ENCODE measurements around the gene YKT6. TPM values are rescaled to one million over a fixed set of nuclear protein-coding genes. Genes with fewer than 3 reads are reported as not detected.

Gene YKT6
- total and polyA plus RNA-seq, 2 experiments from 2014 or later, result 59.8 to 105 TPM

DNA sequence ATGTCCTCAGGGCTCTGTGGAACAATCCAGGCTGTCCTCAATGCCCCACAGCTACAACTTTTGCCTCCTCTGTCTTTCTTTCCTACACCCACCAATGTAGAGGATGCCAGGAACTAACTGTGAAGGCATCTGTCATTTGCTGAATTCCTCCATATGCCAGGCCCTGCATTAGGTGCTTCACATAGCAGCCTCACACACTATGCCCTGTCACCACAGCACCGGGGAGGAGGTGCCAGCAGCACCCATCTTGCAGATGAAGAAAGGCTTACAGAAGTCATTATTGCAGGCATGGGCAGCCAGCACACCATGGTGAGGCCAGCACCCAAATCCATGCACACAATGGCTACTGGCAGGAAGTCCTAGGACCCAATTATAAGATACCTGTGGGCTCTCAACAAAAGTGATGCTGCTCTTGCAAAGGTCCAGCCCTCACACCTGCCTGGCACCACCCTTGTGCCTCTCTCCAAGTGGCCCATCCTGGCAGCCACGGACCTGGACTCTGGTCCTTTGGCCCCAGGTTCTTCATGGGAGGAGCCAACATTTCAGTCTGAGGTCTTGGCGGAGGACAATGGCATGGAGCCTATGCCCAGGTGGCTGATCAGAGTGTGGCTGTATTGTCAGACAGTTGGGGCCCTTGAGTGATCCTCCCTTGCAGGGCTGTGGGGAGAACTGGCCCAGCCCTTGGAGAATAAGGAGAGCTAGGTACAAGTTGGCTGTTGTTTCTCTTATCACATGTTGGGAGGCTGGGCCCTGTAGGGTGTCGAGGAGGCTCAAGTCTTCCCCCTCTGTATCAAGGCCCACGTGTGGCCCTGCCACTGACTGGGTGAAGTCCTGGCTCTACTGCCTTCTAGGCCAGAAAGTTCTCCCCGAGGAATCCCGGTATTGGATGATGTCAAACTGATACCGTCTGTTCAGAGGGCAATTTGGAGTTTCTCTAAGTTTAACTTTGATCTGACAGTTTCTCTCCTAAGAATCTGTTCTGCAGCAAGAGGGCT is 45.3 kb upstream of the YKT6 start:
- Histone ChIP-seq H3K27ac (no peak overlapping the region), H3K27me3 (no peaks in the 10 kb centered on the region), H3K9me3 (ENCODE audit: low read depth) (no peaks in the 10 kb centered on the region), H3K4me3 (no peak overlapping the region), H3K36me3 (no peaks in the 10 kb centered on the region), H3K4me1 (ENCODE audit: low read depth) (peaks cover 1% of the 10 kb centered on the region)
- TF ChIP-seq, protein P1, sequence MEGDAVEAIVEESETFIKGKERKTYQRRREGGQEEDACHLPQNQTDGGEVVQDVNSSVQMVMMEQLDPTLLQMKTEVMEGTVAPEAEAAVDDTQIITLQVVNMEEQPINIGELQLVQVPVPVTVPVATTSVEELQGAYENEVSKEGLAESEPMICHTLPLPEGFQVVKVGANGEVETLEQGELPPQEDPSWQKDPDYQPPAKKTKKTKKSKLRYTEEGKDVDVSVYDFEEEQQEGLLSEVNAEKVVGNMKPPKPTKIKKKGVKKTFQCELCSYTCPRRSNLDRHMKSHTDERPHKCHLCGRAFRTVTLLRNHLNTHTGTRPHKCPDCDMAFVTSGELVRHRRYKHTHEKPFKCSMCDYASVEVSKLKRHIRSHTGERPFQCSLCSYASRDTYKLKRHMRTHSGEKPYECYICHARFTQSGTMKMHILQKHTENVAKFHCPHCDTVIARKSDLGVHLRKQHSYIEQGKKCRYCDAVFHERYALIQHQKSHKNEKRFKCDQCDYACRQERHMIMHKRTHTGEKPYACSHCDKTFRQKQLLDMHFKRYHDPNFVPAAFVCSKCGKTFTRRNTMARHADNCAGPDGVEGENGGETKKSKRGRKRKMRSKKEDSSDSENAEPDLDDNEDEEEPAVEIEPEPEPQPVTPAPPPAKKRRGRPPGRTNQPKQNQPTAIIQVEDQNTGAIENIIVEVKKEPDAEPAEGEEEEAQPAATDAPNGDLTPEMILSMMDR (IDR thresholded peaks at IDR 0.05; ENCODE audit: low read depth, low read length), result no peak
- no peak for DNase-seq (ENCODE audit: low read depth in 1 of 2, low spot score in 1 of 2)

DNA sequence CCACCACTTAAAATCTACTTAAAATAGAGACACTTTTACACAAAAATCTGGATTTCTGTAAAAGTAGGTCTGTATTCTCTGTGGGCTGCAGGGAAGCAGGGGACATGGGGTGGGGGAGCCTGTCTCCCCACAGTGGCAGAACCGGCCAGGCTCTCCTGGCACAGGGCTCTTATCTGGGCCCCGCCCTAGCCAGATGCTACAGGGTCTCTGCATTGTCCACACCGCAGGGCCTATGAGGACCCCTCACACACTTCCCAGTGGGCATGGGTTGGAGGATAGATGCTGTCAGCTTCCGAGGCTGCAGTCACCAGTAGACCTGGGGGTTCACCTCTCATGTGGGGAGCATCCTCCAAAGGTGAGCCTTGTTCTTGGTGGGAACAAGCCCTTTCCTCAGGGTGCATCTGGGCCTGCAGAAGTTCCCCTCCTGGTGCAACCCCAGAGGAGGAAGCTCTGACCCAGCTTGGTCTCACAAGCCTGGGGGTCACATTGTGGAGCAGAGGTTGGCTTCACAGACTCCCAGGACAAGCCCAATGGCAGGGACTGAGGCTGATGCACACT is 44.2 kb upstream of the YKT6 start:
- Histone ChIP-seq H3K27me3 (no peaks in the 10 kb centered on the region), H3K27ac (no peak overlapping the region), H3K9me3 (ENCODE audit: low read depth) (no peaks in the 10 kb centered on the region), H3K36me3 (no peaks in the 10 kb centered on the region), H3K4me1 (ENCODE audit: low read depth) (no peaks in the 10 kb centered on the region), H3K4me3 (no peak overlapping the region)
- DNase-seq (ENCODE audit: low read depth in 1 of 2, low spot score in 1 of 2), result no peak
- TF ChIP-seq, protein P1 (IDR thresholded peaks at IDR 0.05; ENCODE audit: low read depth, low read length), result no peak

DNA sequence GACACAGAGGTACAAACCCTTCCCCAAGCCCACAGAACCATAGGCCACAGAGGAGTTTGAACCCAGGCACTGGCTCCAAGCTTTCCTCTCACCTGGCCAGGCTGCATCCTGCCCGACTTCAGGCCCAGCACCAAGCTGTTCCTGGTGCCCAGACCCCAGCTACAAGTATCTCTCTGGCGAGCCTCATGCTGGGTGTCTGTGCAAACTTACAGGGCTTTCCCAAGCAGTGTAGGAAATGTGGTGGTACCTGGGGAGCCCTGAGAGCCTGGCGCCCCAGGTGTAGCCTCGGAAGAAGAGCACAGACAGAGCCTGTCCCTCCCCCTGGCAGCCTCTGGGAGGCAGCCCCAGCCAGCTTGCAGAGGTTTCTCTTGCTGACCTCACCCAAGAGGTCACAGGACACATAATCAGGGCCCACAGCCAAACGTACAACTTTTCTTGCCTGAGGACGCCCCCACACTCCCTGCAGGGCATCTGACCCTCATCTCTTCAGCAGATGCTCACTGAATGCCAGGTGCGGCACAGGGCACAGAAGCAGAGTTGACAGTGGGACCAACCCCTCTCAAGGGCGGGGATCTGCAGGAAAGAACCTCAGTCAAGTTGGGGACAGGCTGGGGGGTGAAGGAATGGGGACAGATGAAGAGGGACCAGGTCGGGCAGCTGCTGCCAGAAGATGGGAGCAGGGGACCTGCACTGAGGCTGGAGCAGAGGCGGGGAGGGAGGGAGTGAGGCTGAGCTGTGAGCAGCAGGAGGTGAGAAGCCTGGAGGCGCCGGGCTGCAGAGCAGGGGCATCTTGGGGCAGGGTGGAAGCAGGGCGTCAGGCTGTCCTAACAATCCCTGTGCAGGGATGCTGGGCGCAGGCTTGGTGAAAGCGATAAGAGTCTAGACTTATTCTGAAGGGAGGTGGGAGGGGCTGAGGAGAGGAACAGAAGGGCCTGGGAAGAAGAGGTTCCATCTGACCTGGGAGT is 43.4 kb upstream of the YKT6 start:
- H3K9me3 ChIP-seq (ENCODE audit: low read depth), result no peaks in the 10 kb centered on the region
- no peaks in the 10 kb centered on the region for H3K36me3 ChIP-seq
- TF ChIP-seq, protein P1 (IDR thresholded peaks at IDR 0.05; ENCODE audit: low read depth, low read length), result no peak
- no peak for DNase-seq (ENCODE audit: low read depth in 1 of 2, low spot score in 1 of 2)
- H3K27me3 ChIP-seq, result no peaks in the 10 kb centered on the region
- no peaks in the 10 kb centered on the region for H3K4me1 ChIP-seq (ENCODE audit: low read depth)
- H3K4me3 ChIP-seq, result no peak overlapping the region
- H3K27ac ChIP-seq, result no peak overlapping the region

DNA sequence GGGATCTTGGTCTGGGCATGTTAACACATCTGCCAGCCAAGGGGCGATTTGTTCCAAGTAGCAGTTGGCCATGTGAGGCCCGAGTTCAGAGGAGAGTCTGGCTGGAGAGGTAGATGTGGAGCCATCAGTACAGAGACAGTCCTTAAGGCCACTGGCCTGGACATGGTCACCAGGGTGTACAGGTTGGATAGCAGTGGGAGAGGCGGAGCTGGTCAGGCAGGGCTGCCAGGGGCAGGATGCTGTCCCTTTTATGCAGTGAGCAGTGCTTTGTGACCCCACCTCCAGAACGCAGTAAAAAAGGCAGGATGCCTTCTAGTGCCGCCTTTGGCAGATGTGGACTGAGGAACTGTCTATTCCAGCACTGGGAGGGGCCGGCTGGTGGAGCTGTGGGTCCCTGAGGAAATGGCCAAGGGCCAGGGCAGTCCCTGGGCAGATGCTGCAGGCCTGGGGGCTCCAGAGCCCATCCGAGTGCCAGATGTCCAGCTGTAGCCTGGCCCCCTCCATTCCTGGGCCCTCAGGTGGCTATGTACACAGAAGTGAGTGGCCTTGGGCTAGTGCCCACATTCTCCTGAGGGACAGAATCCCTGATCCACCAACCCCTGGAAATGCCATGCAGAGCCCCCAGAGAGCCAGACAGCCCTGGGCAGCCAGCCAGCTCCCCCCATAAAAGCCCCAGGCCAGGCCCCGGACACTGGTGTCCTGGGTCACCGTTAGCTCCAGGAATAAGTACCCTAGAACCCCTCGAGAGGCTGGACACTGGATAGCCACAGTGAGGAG is 42.5 kb upstream of the YKT6 start:
- DNase-seq (ENCODE audit: low read depth in 1 of 2, low spot score in 1 of 2), result no peak
- H3K27ac ChIP-seq, result no peak overlapping the region

More for the DNA sequence above, 42.5 kb upstream of the YKT6 start:
- Histone ChIP-seq H3K4me3 (no peak overlapping the region), H3K9me3 (ENCODE audit: low read depth) (no peaks in the 10 kb centered on the region), H3K27me3 (no peaks in the 10 kb centered on the region), H3K4me1 (ENCODE audit: low read depth) (no peaks in the 10 kb centered on the region), H3K36me3 (no peaks in the 10 kb centered on the region)
- TF ChIP-seq, protein P1 (IDR thresholded peaks at IDR 0.05; ENCODE audit: low read depth, low read length), result no peak
